ENCODE results near the gene JUNB.
"Not testable (repeated sequence)": the region's sequence is repeated elsewhere in the genome, so short reads cannot be mapped to it uniquely, and the experiment has no call there.

The JUNB gene

GRCh38 chr19:12804051-12804450 is 12.8 kb downstream of the JUNB start:
- no peak for DNase-seq (ENCODE audit: low read depth, low spot score)

GRCh38 chr19:12806242-12807081 is 15.2 kb downstream of the JUNB start, which contains the start of gene RNASEH2A:
Gene RNASEH2A, plus strand, starts transcription at chr19:12806584. Its CDS starts 90 bp downstream, at chr19:12806674.
- DNase-seq (ENCODE audit: low read depth, low spot score) = no peak

GRCh38 chr19:12815088-12815487 is 23.8 kb downstream of the JUNB start:
- DNase-seq (ENCODE audit: low read depth, low spot score) = no peak

- DNase-seq (ENCODE audit: low read depth, low spot score) = not testable (repeated sequence)
Measured at GRCh38 chr19:12817188-12817587, 25.9 kb downstream of the JUNB start.

- DNase-seq (ENCODE audit: low read depth, low spot score) = not testable (repeated sequence)
Measured at GRCh38 chr19:12817810-12818209, 26.5 kb downstream of the JUNB start.

- DNase-seq (ENCODE audit: low read depth, low spot score) = no peak
Measured at GRCh38 chr19:12821761-12822160, 30.5 kb downstream of the JUNB start.

- DNase-seq (ENCODE audit: low read depth, low spot score) = no peak
Measured at GRCh38 chr19:12825254-12826131, 34.2 kb downstream of the JUNB start.

GRCh38 chr19:12828494-12828893 is 37.2 kb downstream of the JUNB start:
- no peak for DNase-seq (ENCODE audit: low read depth, low spot score)

- DNase-seq (ENCODE audit: low read depth, low spot score) = no peak
Measured at GRCh38 chr19:12833418-12833737, 42.1 kb downstream of the JUNB start.

GRCh38 chr19:12833738-12834565 is 42.7 kb downstream of the JUNB start:
- DNase-seq (ENCODE audit: low read depth, low spot score) = no peak

- DNase-seq (ENCODE audit: low read depth, low spot score) = no peak
Measured at GRCh38 chr19:12834566-12834943, 43.3 kb downstream of the JUNB start, which contains the start of gene RTBDN. Gene RTBDN, minus strand, starts transcription at chr19:12834579. Its CDS starts 4,600 bp downstream, at chr19:12829979.

- DNase-seq (ENCODE audit: low read depth, low spot score) = no peak
Measured at GRCh38 chr19:12834976-12835757, 43.9 kb downstream of the JUNB start.

- DNase-seq (ENCODE audit: low read depth, low spot score) = no peak
Measured at GRCh38 chr19:12836529-12836863, 45.2 kb downstream of the JUNB start.

GRCh38 chr19:12837225-12837624 is 45.9 kb downstream of the JUNB start:
- no peak for DNase-seq (ENCODE audit: low read depth, low spot score)

GRCh38 chr19:12838182-12838885 is 47.0 kb downstream of the JUNB start, which contains the start of gene MAST1:
Gene MAST1, plus strand, starts transcription at chr19:12838515. Its CDS starts 58 bp downstream, at chr19:12838573.
- DNase-seq (ENCODE audit: low read depth, low spot score) = no peak

- no peak for DNase-seq (ENCODE audit: low read depth, low spot score)
Measured at GRCh38 chr19:12838886-12839756, 47.8 kb downstream of the JUNB start.

GRCh38 chr19:12840091-12841079 is 49.1 kb downstream of the JUNB start:
- no peak for DNase-seq (ENCODE audit: low read depth, low spot score)

GRCh38 chr19:12841094-12841493 is 49.8 kb downstream of the JUNB start:
- DNase-seq (ENCODE audit: low read depth, low spot score) = no peak
